Brain microvascular endothelial cell (primary cell): ENCODE measurements around the gene CNN3.

Source experiments
- DNase-seq: peaks from one replicate; pipeline ENCODE4 v3.0.0-alpha.2; 2020
- H3K27ac ChIP-seq: fragments of 250-450 bp; sonication (Bioruptor Pico); 2 replicates; pipeline ENCODE4 v1.5.1; 2020; ENCODE audit warnings: mild to moderate bottlenecking, moderate library complexity
- H3K27me3 ChIP-seq: fragments of 250-450 bp; sonication (Bioruptor Pico); replicated peaks from 2 replicates; pipeline ENCODE4 v1.5.1; 2020; ENCODE audit warnings: mild to moderate bottlenecking
- H3K36me3 ChIP-seq: fragments of 250-450 bp; sonication (Bioruptor Pico); replicated peaks from 2 replicates; pipeline ENCODE4 v1.5.1; 2020; ENCODE audit warnings: mild to moderate bottlenecking
- H3K4me3 ChIP-seq: 2 replicates; pipeline ENCODE4 v1.5.1; 2011; ENCODE audit warnings: low read depth, mild to moderate bottlenecking, control low read depth, low read length, moderate library complexity
- CTCF ChIP-seq: IDR thresholded peaks from 2 replicates; pipeline ENCODE4 v1.5.1; 2011; ENCODE audit warnings: low read depth, mild to moderate bottlenecking, moderate library complexity, low read length, control low read depth, inconsistent platforms; ENCODE audit errors: missing control alignments
- in situ Hi-C: cut with HindIII; loops from 2 replicates; pipeline ENCODE4 v1.10.0; 2017; ENCODE audit warnings: low sequenced_read_pairs, low pct_ligation_motif_present

Gene CNN3

GRCh38 chr1:94928293-94928939 is 1.5 kb upstream of the CNN3 start:
- DNase-seq = no peak
- Histone ChIP-seq H3K4me3 (peak overlapping the region; percentile 86), H3K36me3 (no peaks in the 10 kb centered on the region), H3K27me3 (no peaks in the 10 kb centered on the region), H3K27ac (no peak overlapping the region)
- no peak for TF ChIP-seq CTCF
- in situ Hi-C loops = no loop called here

- in situ Hi-C loops = no loop called here
- no peaks in the 10 kb centered on the region for H3K36me3 ChIP-seq
- H3K4me3 ChIP-seq = peak overlapping the region; percentile 86
- no peak for TF ChIP-seq CTCF
- no peaks in the 10 kb centered on the region for H3K27me3 ChIP-seq
- peak overlapping the region; percentile 77 for H3K27ac ChIP-seq
- peak; percentile 51 for DNase-seq
These were observed 680 bp upstream of the CNN3 start for GRCh38 chr1:94927405-94928175.

GRCh38 chr1:94926126-94926914 is 590 bp downstream of the CNN3 start:
- in situ Hi-C loops = no loop called here
- peak; percentile 58 for TF ChIP-seq CTCF
- peak overlapping the region; percentile 86 for H3K27ac ChIP-seq
- H3K36me3 ChIP-seq = no peaks in the 10 kb centered on the region
- no peaks in the 10 kb centered on the region for H3K27me3 ChIP-seq
- peak; percentile 32 for DNase-seq
- peak overlapping the region; percentile 86 for H3K4me3 ChIP-seq

GRCh38 chr1:94925561-94926125 is 1.3 kb downstream of the CNN3 start:
- Histone ChIP-seq H3K27ac (peak overlapping the region; percentile 86), H3K36me3 (no peaks in the 10 kb centered on the region), H3K4me3 (peak overlapping the region; percentile 86), H3K27me3 (no peaks in the 10 kb centered on the region)
- peak; percentile 78 for DNase-seq
- in situ Hi-C loops = no loop called here
- peak; percentile 35 for TF ChIP-seq CTCF

GRCh38 chr1:94925004-94925403 is 1.9 kb downstream of the CNN3 start:
- no peaks in the 10 kb centered on the region for H3K27me3 ChIP-seq
- no peak for DNase-seq
- no peaks in the 10 kb centered on the region for H3K36me3 ChIP-seq
- H3K4me3 ChIP-seq = peak overlapping the region; percentile 86
- no peak for TF ChIP-seq CTCF
- in situ Hi-C loops = no loop called here
- H3K27ac ChIP-seq = peak overlapping the region; percentile 86
